ENCODE results near the gene LDHD. TPM values are rescaled to one million over a fixed set of nuclear protein-coding genes. Genes with fewer than 3 reads are reported as not detected.

LDHD gene
- total and polyA plus RNA-seq, 9 of the 15 experiments (the other 6 are each of a cell fraction or from before 2014, with no cell fraction given), result 0.19 to 0.86 (median 0.54) TPM; not detected in 3

DNA sequence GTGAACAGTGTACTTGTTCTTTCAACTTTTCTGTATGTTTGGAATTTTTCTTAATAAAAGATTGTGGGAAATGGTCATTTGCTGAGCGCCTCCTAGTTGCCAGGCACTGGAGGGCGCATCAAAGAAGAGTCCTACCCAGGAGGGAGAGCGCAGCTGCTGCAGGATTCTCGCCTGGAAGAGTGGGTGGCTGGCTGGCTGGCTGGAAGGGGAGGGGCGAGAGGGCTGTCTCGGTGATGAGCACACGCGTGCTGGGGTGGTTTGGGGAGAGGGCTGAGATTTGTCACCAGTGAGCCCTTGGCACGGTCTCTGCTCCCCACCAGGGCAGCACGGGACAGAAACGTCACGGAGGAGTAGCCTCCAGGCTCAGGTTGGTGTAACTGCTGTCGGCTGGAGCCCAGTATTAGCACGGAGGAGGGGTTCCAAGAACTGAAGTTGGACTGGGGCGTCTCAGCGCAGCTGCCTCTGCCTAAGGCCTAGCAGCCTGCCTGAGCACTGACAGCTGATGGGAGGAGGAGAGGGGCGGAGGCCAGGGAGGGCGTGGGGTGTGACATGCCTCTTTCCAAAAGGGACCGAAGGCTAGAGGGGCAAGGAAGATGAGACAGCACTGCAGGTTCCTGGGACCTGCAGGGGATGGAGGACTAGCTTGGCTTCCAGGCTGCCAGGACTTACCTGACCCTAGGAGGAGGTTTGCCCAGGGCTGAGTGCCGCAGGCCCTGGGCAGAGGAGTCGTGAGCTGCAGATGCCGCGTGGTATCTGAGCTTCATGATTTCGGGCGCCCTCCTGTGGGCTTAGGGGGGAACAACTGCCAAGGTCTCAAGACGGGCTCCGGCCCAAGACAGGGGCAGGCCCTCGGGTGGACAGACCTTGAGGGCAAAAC lies 5.7 kb downstream of the LDHD start (continued):
- TF ChIP-seq, protein P1, sequence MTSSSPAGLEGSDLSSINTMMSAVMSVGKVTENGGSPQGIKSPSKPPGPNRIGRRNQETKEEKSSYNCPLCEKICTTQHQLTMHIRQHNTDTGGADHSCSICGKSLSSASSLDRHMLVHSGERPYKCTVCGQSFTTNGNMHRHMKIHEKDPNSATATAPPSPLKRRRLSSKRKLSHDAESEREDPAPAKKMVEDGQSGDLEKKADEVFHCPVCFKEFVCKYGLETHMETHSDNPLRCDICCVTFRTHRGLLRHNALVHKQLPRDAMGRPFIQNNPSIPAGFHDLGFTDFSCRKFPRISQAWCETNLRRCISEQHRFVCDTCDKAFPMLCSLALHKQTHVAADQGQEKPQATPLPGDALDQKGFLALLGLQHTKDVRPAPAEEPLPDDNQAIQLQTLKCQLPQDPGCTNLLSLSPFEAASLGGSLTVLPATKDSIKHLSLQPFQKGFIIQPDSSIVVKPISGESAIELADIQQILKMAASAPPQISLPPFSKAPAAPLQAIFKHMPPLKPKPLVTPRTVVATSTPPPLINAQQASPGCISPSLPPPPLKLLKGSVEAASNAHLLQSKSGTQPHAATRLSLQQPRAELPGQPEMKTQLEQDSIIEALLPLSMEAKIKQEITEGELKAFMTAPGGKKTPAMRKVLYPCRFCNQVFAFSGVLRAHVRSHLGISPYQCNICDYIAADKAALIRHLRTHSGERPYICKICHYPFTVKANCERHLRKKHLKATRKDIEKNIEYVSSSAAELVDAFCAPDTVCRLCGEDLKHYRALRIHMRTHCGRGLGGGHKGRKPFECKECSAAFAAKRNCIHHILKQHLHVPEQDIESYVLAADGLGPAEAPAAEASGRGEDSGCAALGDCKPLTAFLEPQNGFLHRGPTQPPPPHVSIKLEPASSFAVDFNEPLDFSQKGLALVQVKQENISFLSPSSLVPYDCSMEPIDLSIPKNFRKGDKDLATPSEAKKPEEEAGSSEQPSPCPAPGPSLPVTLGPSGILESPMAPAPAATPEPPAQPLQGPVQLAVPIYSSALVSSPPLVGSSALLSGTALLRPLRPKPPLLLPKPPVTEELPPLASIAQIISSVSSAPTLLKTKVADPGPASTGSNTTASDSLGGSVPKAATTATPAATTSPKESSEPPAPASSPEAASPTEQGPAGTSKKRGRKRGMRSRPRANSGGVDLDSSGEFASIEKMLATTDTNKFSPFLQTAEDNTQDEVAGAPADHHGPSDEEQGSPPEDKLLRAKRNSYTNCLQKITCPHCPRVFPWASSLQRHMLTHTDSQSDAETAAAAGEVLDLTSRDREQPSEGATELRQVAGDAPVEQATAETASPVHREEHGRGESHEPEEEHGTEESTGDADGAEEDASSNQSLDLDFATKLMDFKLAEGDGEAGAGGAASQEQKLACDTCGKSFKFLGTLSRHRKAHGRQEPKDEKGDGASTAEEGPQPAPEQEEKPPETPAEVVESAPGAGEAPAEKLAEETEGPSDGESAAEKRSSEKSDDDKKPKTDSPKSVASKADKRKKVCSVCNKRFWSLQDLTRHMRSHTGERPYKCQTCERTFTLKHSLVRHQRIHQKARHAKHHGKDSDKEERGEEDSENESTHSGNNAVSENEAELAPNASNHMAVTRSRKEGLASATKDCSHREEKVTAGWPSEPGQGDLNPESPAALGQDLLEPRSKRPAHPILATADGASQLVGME (CRISPR knock-in tag; IDR thresholded peaks at IDR 0.05), result no peak
- TF ChIP-seq ZNF830 (CRISPR knock-in tag; IDR thresholded peaks at IDR 0.05) (no peak), NRF1 (conservative IDR thresholded peaks at IDR 0.05 in 1 of 2, IDR thresholded peaks at IDR 0.05 in 1 of 2) (peak; percentile 55), SIN3B (IDR thresholded peaks at IDR 0.05; ENCODE audit: low read depth) (peak; percentile 24; the same call in 1 of the 2 replicates), NCOA4 (IDR thresholded peaks at IDR 0.05; ENCODE audit: partially characterized antibody) (no peak), MEIS2 (IDR thresholded peaks at IDR 0.05; ENCODE audit: partially characterized antibody) (peak; percentile 82), ZNF239 (CRISPR knock-in tag; IDR thresholded peaks at IDR 0.05) (no peak), SAP30 (IDR thresholded peaks at IDR 0.05; ENCODE audit: borderline replicate concordance, insufficient read depth, low read depth, low read length, poor library complexity, severe bottlenecking) (peak; percentile 82), CCNT2 (IDR thresholded peaks at IDR 0.05; ENCODE audit: borderline replicate concordance, extremely low read depth, insufficient read length, low read depth, low read length) (no peak), ZNF354B (CRISPR knock-in tag; IDR thresholded peaks at IDR 0.05) (no peak)
- TF ChIP-seq, protein P2, sequence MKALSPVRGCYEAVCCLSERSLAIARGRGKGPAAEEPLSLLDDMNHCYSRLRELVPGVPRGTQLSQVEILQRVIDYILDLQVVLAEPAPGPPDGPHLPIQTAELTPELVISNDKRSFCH (CRISPR knock-in tag; IDR thresholded peaks at IDR 0.05), result no peak
- TF ChIP-seq, protein P2 (tag; IDR thresholded peaks at IDR 0.05), result no peak
- TF ChIP-seq, protein P3, sequence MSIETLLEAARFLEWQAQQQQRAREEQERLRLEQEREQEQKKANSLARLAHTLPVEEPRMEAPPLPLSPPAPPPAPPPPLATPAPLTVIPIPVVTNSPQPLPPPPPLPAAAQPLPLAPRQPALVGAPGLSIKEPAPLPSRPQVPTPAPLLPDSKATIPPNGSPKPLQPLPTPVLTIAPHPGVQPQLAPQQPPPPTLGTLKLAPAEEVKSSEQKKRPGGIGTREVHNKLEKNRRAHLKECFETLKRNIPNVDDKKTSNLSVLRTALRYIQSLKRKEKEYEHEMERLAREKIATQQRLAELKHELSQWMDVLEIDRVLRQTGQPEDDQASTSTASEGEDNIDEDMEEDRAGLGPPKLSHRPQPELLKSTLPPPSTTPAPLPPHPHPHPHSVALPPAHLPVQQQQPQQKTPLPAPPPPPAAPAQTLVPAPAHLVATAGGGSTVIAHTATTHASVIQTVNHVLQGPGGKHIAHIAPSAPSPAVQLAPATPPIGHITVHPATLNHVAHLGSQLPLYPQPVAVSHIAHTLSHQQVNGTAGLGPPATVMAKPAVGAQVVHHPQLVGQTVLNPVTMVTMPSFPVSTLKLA (conservative IDR thresholded peaks at IDR 0.05), result peak; percentile 95 to 97
- TF ChIP-seq, protein P4, sequence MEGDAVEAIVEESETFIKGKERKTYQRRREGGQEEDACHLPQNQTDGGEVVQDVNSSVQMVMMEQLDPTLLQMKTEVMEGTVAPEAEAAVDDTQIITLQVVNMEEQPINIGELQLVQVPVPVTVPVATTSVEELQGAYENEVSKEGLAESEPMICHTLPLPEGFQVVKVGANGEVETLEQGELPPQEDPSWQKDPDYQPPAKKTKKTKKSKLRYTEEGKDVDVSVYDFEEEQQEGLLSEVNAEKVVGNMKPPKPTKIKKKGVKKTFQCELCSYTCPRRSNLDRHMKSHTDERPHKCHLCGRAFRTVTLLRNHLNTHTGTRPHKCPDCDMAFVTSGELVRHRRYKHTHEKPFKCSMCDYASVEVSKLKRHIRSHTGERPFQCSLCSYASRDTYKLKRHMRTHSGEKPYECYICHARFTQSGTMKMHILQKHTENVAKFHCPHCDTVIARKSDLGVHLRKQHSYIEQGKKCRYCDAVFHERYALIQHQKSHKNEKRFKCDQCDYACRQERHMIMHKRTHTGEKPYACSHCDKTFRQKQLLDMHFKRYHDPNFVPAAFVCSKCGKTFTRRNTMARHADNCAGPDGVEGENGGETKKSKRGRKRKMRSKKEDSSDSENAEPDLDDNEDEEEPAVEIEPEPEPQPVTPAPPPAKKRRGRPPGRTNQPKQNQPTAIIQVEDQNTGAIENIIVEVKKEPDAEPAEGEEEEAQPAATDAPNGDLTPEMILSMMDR (IDR thresholded peaks at IDR 0.05 in 2 of 3, conservative IDR thresholded peaks at IDR 0.05 in 1 of 3; ENCODE audit: insufficient read depth in 2 of 3, low read depth in 1 of 3, low read length in 3 of 3), result peak; percentile 90 to 95 (median 92)
- TF ChIP-seq, protein P5, sequence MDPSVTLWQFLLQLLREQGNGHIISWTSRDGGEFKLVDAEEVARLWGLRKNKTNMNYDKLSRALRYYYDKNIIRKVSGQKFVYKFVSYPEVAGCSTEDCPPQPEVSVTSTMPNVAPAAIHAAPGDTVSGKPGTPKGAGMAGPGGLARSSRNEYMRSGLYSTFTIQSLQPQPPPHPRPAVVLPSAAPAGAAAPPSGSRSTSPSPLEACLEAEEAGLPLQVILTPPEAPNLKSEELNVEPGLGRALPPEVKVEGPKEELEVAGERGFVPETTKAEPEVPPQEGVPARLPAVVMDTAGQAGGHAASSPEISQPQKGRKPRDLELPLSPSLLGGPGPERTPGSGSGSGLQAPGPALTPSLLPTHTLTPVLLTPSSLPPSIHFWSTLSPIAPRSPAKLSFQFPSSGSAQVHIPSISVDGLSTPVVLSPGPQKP (CRISPR knock-in tag; IDR thresholded peaks at IDR 0.05), result no peak
